Sciatic nerve (tissue), 2 donors: Measurements from ENCODE around the gene CBLN1. TPM values are rescaled to one million over a fixed set of nuclear protein-coding genes. Genes with fewer than 3 reads are reported as not detected.
"Not testable (repeated sequence)": the region's sequence is repeated elsewhere in the genome, so short reads cannot be mapped to it uniquely, and the experiment has no call there.

Experiments
- ATAC-seq: fragments of 200-7000 bp; cut with Tn5 transposase; one replicate; pipeline ENCODE4 v1.9.1; 2020; ENCODE audit warnings: mild to moderate bottlenecking, moderate library complexity
- DNase-seq: peaks from one replicate; pipeline ENCODE4 v3.0.0-alpha.2; 2020; ENCODE audit warnings: low spot score
- intact Hi-C: fragments of 100-400 bp; cut with DNase I; formaldehyde crosslinking; loops from one replicate; pipeline ENCODE4 v1.14.2; 2022
- total RNA-seq: library from RNA; stranded (reverse); fragmentation: NEBNext Ultra II Directional; extraction: Animal tissue kit (Norgen Biotek cat#: 25700); gene quantifications from one replicate; pipeline ENCODE4 v1.2.1, GENCODE V29; 2021
- donor health status: DM: no; HTN: no; CAD: no.
- donor health status: DM: no; HTN: no; CAD: no.

The CBLN1 gene
- total RNA-seq, 1 donor from 2014 or later = 0.85 TPM

GRCh38 chr16:49236216-49236615 is 45.4 kb downstream of the CBLN1 start:
- ATAC-seq (no peak), DNase-seq (no peak)
- intact Hi-C loops = no loop called here

- ATAC-seq, intact Hi-C loops, DNase-seq: not testable (repeated sequence)
Observed at GRCh38 chr16:49228335-49228734, 53.3 kb downstream of the CBLN1 start.

Other genes starting within 250 kb of the CBLN1 start
- gene C16orf78, start 92.0 kb upstream of the CBLN1 start, total RNA-seq = not detected